Measurements from ENCODE around the gene PROM2.

DNA sequence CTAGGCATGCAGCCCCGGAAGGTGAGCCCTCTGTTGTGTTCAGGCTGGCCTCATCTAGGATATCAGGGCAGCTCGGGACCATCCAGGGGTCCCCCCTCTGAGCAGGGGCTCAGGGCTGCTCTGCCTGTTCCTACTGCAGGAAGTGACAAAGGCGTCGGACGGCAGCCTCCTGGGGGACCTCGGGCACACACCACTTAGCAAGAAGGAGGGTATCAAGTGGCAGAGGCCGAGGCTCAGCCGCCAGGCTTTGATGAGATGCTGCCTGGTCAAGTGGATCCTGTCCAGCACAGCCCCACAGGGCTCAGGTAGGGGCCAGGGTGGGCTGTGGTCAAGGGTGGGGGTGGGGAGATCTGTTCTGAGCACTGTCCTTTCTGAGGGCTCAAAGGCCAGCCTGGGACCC lies 36.0 kb downstream of the PROM2 start:
- TF ChIP-seq MYC (IDR thresholded peaks at IDR 0.05; ENCODE audit: low read depth, low read length) (no peak), CTCF (IDR thresholded peaks at IDR 0.05; ENCODE audit: extremely low read depth in 1 of 2, insufficient read depth in 1 of 2, low read depth in 1 of 2, low read length in 2 of 2) (no peak), POLR2A (IDR thresholded peaks at IDR 0.05; ENCODE audit: low read depth, low read length) (no peak), EZH2 (IDR thresholded peaks at IDR 0.05; ENCODE audit: borderline replicate concordance, low read depth, low read length, severe bottlenecking) (no peak)
